OCI-LY1 (cell line): ENCODE data around the gene ANKRD40CL.

ENCODE experiments used
- CTCF ChIP-seq: fragments of 200-600 bp; sonication (generic), shearing (Covaris generic); IDR thresholded peaks from 2 replicates; pipeline ENCODE4 v1.5.1; 2017; ENCODE audit warnings: mild to moderate bottlenecking, antibody characterized with exemption, low read length, moderate library complexity, mixed read lengths
- EZH2 ChIP-seq: fragments of 200-600 bp; sonication (generic), shearing (Covaris generic); IDR thresholded peaks from 2 replicates; pipeline ENCODE4 v1.8.0; 2017; ENCODE audit warnings: borderline replicate concordance, mixed run types, mild to moderate bottlenecking, antibody characterized with exemption, low read length, moderate library complexity, mixed read lengths

- TF ChIP-seq CTCF (no peak), EZH2 (no peak)
Observed at GRCh38 chr17:50816271-50816670, 49.0 kb upstream of the ANKRD40CL start.
